ENCODE results near the gene FHIP2A. TPM values are rescaled to one million over a fixed set of nuclear protein-coding genes. Genes with fewer than 3 reads are reported as not detected.
"Not testable (repeated sequence)": the region's sequence is repeated elsewhere in the genome, so short reads cannot be mapped to it uniquely, and the experiment has no call there.

FHIP2A gene
- total RNA-seq, 1 donor from 2014 or later = 25.7 TPM

DNA sequence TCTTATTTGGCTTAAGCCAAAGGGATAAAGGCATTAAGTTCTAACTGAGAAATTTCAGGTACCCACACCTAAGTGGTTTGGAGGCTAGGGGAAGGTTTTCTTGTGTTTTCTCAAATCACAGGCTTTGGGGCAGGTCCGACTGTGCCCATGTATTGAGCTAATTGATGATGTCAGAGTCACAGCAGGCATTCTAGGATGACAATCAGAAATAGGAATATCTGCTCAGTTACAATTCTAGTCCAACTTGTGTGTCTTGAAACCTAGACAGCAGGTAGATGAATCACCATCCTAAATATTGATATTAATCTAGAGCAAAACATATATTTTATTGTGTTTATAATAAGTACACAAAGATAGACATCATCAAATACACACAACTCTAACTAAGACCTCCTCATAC is 2.3 kb upstream of the FHIP2A start:
- DNase-seq = no peak

DNA sequence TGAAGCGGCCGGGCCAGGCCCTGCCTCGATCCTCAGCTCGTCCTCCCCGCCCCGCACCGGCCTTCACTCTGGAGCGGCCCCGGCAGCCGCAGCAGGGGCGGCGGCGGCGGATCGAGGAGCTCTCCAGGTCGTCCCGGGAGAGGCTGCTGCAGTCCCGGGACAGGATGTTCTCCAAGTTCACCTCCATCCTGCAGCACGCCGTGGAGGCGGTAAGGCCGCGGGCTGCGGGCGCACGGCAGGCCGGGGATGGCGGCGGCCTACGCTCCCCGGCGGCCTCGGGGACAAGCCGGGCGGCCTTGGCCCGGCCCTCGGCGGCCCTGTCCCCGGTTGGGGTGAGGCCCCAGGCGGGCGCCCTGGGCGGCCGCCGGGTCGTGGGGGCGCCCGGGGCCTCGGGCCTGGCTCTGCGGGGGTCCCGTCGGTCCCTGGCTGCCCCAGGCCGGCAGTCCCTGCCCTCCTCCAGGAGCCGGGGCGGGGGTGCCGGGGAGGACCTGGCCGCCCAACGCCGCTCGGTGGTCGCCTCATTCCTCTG is 399 bp downstream of the FHIP2A start:
- DNase-seq = no peak

DNA sequence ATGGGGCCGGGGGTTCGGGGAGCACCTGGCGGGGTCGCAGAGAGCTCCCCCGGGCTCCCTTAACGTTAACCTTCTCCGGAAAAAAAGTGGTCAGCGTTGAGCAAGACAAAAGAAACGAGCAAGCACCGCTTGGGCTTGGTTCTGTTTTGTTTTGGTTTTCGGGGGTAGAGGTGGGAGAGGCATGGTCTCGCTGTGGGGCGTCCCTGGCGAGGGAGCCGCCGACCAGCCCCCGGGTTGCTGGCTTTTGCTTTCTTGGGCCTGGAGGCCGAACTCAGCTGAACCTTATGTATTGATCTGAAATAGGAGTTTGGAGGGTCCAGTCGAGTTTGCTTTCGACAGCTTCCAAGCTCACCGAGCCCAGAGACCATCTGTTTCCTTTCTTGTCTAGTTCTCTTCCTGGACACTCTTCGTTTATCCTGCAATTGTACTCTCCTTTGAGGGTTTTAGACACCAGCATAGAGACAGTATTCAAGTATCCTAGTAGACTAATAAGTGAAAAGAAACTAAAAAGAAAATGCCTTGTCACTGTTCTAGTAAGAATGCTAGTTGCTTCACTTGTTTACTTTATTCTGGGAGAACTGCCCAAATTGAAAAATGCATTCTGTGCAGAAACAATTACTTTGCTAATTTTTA is 980 bp downstream of the FHIP2A start:
- DNase-seq = peak; percentile 58

GRCh38 chr10:114823077-114823463 is 1.5 kb downstream of the FHIP2A start:
- no peak for DNase-seq

DNA sequence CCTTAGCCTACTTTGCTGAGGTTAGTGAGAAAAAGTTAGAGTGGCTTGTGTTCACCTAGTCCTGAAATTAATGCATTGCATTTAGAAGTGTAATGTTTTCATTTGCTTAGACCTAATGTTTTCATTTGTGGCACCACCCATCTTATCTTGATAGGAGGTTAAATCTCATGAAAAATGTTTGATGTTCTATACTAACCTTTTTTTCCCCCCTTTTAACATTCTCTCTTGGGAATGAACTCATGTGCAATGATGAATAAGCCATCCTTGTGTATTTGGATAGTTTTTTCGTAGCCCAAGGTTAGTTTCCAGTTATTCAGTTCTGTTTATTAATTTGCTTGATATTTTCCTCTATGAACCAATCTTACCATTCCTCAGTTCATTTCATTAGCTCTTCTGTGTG is 2.8 kb downstream of the FHIP2A start:
- DNase-seq = no peak

- no peak for DNase-seq
Measured at GRCh38 chr10:114825513-114826253, 4.1 kb downstream of the FHIP2A start.

DNA sequence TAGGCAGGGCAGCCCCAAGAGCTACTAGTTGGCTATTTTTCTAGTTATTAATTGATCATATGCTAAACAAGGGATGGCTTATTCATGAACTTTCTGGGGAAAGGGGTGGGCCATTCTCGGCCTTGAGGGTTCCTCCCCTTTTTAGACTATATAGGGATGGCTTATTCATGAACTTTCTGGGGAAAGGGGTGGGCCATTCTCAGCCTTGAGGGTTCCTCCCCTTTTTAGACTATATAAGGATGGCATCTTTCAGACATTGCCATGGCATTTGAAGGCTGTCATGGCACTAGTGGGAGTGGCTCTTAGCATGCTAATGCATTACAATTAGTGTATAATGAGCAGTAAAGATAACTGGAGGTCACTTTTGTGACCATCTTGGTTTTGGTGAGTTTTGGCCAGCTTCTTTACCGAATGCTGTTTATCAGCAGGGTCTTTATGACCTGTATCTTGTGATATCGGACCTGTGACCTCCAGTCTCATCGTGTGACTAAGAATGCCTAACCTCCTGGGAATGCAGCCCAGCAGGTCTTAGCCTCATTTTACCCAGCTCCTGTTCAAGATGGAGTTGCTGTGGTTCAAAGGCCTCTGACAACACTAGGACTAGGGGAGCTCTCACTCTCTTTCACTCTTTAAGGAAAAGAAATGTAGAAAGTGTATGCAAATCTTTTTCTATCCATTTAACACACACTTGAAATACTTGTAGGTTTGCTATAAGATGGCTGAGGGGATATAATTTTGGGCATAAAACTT is 7.8 kb downstream of the FHIP2A start:
- DNase-seq = no peak

- DNase-seq = no peak
Measured at GRCh38 chr10:114831186-114831867, 9.7 kb downstream of the FHIP2A start.

DNA sequence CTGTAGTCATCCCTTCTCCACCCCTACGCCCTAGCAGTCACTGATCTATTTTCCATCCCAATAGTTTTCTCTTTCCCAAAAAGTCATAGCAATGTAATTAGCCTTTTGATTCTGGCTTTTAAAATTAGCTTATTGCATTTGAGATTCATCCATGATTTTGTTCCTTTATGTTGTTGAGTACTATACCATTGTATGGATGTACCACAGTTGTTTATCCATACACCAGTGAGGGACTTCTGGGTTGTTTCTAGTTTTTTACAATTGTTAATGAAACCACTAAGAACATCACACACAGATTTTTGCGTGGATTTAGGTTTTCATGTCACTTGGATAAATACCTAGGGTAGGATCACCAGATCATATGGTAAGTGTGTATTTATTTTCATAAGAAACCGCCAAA is 16.1 kb downstream of the FHIP2A start:
- no peak for DNase-seq

GRCh38 chr10:114839901-114840300 is 18.3 kb downstream of the FHIP2A start:
- no peak for DNase-seq

- no peak for DNase-seq
Measured at GRCh38 chr10:114845978-114846693, 24.6 kb downstream of the FHIP2A start.

DNA sequence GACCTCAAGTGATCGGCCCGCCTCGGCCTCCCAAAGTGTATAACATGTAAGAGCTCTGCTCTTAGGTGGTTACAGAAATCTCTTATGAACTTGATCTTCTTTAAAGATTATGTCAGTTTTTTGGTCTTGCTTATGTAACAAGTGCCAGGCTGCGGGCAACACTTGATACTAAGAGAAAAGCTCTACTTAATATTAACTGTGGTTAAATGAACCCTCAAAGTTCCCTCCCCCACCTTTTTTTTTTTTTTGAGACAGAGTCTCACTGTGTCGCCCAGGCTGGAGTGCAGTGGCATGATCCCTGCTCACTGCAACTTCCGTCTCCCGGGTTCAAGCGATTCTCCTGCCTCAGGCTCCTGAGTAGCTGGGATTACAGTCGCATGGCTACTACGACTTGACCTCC is 25.9 kb downstream of the FHIP2A start:
- DNase-seq = not testable (repeated sequence)

- no peak for DNase-seq
Measured at GRCh38 chr10:114849674-114850073, 28.1 kb downstream of the FHIP2A start.

DNA sequence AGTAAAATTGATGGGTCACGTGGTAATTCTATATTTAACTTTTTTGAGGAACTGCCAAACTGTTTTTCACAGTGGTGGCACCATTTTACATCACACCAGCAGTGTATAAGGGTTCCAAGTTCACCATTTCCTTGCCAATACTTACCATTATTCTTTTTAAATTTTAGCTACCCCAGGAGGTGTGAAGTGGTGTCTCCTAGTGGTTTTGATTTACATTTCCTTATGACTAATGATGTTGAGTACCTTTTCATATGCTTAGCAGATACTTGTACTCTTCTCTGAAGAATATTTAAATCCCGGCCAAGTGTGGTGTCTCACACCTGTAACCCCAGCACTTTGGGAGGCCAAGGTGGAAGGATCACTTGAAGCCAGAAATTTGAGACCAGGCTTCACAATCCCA is 28.5 kb downstream of the FHIP2A start:
- DNase-seq = no peak

DNA sequence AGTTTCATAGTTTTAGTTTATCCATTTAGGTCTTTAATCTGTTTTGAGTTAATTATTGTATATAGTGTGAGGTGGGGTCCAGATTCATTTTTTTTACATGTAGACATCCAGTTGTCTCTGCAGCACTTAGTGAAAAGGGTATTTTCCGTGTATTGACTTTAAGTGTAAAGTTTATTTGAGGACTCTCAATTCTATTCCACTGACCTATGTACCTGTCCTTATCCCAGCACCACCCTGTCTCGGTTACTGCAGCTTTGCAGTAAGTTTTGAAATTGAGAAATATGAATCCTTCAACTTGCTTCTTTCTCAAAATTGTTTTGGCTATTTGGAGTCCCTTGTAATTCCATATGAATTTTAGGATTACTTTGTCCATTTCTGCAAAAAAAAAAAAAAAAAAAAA is 29.8 kb downstream of the FHIP2A start:
- no peak for DNase-seq

- DNase-seq = no peak
Measured at GRCh38 chr10:114852197-114852596, 30.6 kb downstream of the FHIP2A start.

DNA sequence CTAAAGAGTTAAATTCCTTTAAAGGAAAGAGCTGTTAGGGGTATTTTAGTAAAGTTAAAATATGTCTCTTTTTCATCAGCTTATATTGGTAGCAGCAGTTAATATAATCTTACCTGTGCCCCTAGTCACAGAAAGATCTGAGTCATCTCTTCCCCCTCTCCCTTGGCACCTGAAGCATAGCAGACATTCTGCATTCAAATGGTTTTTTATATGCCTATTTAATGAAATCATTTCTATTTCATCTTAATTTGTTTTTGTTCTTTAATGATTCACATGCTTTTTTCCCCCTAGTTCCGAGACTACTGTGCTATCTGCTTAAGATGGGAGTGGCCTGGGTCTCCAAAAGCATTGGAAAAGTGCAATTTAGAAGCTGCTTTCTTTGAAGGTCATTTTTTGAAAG is 33.3 kb downstream of the FHIP2A start:
- no peak for DNase-seq

- no peak for DNase-seq
Measured at GRCh38 chr10:114855776-114856543, 34.4 kb downstream of the FHIP2A start.

- DNase-seq = no peak
Measured at GRCh38 chr10:114856544-114857287, 35.1 kb downstream of the FHIP2A start.

GRCh38 chr10:114857288-114857565 is 35.6 kb downstream of the FHIP2A start:
- not testable (repeated sequence) for DNase-seq
